CD4-positive, alpha-beta T cell treated with Interferon gamma for 1 hour (primary cell): ENCODE results near the gene METTL26.
A peak's percentile ranks its signal among the peaks of the same experiment; 100 is the strongest.

ENCODE experiments used
- DNase-seq: peaks from one replicate; pipeline ENCODE4 v3.0.0-alpha.2; 2020

The METTL26 gene

DNA sequence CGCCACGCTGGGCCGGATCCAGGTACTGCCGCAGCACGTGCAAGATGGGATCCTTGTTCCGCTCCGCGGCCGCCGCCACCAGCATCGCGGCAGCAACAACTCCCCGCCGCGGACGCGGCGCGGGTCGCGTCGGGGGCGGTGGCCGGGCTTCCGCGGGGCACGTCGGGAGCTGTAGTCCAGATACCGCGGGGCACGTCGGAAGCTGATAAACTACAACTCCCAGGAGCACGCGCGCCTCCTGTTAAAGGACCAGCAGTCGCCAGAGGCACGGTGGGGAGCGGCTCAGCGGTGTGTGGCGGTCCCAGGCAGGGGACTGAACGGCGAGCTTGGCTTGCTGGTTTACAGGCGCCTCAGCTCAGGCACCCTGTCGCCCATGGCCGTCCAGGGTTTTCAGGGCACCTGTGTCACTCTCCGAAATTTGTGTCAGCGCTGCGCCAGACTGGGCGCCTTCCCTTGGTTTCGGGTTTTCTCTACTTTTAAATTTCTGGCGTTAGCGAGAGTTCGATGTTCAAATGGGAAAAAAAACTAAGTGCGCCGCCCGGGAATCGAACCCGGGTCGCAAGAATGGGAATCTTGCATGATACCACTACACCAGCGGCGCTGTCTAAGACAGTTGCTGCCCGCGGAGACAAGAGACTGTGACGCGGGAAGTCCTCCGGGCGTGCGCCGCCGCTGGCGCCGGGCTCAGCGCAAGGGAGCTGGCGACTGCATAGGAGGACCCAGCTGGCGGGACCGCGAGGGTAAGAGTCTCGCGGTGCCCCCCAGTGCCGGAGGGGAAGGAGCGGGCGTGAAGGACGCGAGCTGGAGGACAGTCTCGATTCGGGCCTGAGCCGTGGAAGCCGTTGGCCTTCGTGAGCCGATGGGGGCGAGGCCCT is at the start of gene METTL26:
METTL26 (minus strand) TSS at position 100 of the 875 bp plus-strand sequence; CDS start at position 85, 15 bp downstream.
- DNase-seq: peak; percentile 94

DNA sequence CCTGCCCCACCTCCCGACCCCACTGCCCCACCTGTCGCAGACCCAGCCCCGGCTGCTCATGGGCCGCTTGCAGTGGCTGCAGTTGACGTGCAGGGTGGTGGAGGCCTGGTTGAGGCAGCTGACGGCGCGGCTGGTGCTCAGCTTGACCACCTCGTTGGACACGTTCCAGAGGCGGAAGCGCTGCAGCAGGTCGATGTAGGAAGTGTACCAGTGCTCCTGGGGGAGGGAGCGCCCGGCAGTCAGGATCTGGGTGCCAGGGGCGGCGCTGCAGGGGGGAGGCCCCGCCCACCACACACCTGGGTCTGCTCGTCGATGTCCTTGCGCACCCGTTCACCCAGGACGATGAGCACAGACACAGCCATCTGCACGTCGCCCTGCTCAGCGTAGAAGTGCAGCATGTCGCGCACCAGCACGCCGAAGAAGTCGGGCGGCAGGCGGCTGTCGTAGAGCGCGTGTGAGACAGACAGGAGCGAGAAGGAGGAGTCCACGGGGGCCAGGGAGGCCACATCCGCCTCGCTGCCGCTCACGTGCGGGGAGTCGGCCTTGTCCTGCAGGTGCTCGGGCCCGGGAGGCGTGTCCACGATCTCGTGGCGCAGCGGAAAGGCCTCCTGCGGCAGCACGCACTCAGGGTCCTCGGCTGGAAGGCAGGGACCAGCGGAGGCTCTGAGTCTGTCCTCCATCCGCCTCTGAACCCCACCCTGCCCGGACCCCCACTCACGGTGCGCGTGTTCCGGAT is 49.0 kb upstream of the METTL26 start:
- no peak for DNase-seq

- peak; percentile 98 for DNase-seq
These were observed 48.1 kb upstream of the METTL26 start, which contains the start of gene JMJD8 for GRCh38 chr16:684071-684794. JMJD8 (minus strand) TSS chr16:684334; CDS start chr16:684319, 15 bp downstream.

DNA sequence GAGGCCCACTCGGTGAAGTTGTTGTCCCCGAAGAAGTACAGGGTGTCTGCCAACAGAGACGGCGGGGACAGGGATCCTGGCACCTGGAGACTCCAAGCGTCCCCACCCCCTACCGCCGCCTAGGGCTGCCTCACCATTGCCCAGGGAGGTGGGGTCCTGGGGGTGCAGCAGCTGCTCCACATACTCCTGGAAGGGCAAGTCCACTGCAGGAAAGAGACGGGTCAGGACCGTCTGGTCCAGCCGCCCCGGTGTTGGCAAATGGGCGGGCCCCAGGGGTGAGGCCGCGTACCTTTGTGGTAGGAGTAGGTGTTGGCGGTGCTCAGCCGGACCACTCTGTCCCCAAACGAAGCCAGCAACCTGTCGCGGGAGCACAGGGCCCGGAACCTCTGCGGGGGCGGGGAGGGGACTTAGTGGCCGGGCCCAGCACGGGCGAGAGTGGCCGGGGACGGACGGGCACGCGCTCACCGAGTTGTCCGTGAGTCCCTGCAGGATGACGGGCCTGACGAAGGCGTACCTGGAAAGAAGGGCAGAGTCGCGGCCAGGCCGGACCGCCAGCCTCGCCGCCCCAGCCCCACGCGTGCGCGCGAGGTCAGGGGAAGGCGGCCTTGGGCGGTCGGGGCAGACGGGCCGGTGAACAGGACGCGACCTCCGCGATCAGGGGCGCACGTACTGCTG is 47.4 kb upstream of the METTL26 start:
- no peak for DNase-seq

- DNase-seq: no peak
These were observed 46.6 kb upstream of the METTL26 start for GRCh38 chr16:682493-683395.

DNA sequence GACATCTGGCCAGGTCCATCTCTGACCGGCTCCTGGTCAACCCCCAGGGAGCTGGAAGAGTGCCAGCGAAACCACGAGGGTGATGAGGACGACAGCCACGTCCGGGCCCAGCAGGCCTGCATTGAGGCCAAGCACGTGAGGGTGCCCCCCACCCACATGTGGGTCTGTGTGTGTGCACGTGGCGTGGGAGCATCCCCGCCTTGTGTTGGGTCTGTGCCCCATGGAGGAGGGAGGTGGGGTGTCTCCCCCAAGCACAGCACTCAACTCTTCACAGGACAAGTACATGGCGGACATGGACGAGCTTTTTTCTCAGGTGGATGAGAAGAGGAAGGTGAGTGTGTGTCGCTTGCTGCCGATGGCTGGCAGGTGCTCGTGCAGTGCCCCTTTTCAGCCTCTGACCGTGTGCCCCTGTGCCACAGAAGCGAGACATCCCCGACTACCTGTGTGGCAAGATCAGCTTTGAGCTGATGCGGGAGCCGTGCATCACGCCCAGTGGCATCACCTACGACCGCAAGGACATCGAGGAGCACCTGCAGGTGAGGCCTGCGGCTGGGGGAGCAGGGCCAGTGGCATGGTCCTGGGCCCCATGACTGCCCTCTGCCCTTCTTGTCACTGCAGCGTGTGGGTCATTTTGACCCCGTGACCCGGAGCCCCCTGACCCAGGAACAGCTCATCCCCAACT is 45.8 kb upstream of the METTL26 start:
- DNase-seq: no peak

GRCh38 chr16:680967-681745 is 45.1 kb upstream of the METTL26 start:
- DNase-seq: no peak

DNA sequence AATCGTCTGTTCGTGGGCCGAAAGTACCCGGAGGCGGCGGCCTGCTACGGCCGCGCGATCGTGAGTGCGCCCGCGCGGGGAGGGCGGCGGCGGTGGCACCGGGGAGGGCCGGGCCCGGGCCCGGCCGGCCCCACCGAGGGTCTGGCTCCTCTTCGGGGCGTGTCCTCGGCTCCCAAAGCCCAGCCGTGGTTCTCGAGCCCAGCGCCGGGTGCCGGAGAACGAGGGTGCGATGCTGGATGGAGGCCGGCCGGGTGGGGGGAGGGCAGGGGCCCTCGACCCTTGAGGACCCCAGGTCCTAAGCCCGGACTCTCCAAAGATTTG is 44.5 kb upstream of the METTL26 start:
- DNase-seq: no peak

- peak; percentile 83 for DNase-seq
These were observed 43.9 kb upstream of the METTL26 start, which contains the start of gene STUB1 for GRCh38 chr16:679814-680624. STUB1 (plus strand) TSS chr16:680410; CDS start chr16:680526, 116 bp downstream.

DNA sequence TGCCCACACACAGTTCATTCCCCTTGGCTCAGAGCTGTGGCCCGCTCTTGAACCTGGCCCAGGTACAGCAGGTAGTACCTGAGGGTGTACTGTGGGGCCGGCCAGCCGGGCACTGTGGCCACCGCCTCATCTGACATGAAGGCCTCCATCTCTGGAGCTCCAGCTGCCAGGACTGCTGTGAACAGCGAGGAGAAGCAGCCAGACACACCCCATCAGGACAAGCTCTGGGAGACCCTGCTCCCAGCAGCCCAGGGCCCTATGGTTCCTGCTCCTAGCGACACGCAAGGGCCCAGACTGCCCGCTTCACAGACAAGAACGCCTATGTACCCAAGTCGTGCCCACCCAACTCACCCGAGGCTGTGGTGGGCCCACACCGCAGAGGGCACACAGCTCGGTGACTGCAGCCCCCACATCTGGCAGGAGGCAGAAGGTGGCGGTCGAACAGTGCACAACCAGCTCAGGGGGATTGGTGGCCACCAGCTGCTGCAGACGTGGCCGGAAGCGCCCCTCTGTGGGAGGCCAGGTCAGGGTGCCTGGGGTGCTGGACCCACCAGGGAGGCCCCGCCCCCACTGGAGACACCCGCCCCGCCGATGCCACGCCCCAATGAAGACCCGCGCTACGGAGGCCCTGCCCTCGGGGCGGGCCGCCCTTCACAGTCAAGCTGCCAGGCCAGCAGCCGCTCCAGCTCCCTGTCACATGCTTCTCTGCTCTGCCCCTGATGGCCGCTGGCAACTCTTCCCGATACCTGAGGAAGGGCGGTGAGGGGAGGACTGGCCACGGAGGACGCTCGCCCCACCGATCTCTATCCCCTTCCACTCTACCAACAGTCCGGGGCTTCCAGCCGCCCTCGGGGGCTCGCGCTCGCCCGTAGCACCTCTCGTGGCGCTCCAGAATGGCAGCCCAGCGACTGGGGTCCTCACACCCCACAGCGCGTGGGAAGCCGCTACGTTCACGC is 43.0 kb upstream of the METTL26 start:
- peak; percentile 56 for DNase-seq

DNA sequence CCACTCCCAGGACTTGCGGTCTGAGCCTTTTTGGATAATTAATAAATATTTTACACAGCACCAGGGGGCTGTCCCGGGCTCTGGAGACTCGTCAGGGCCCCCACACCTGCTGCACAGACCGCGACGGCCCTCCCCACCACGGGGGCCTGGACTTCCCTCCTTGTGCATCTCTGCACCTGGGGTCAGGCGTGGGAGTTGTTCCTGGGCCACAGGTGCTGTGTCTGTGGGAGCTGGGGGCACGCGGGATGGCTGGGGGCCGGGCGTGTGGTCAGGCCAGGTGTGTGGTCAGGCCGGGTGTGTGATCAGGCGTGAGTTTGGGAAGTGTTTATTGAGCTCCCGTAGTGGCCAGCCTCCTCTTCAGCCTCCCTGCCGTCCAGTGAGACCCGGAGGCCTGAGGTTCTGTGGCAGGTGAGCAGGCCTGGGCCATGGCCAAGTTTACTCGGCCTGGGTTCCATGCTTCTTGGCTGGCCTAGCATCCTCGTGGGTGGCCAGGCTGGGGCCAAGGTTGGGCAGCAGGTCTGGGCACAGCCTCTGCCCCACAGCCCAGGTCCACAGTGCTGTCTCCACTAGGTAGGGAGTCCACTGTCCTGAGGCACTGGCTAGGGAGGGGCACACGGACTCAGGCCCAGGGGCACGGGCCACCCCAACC is 42.2 kb upstream of the METTL26 start:
- no peak for DNase-seq

- DNase-seq: no peak
These were observed 41.4 kb upstream of the METTL26 start for GRCh38 chr16:677316-678190.

- no peak for DNase-seq
These were observed 40.8 kb upstream of the METTL26 start for GRCh38 chr16:676913-677312.

DNA sequence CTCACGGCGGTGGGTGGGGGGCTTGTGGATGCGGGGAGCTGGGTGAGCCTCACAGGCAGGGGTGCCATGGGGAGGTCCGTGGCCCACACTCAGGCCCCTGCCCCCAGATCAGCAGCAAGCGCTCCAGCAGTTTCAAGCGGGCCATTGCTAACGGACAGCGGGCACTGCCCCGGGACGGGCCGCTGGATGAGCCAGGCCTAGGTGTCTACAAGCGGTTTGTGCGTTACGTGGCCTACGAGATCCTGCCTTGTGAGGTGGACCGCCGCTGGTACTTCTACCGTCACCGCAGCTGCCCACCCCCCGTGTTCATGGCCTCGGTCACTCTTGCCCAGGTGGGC is 40.4 kb upstream of the METTL26 start:
- no peak for DNase-seq

- DNase-seq: no peak
These were observed 39.9 kb upstream of the METTL26 start for GRCh38 chr16:675884-676564.
